GM12801 (cell line): Measurements from ENCODE around the gene PCDHA3.

Experiments used
- TF ChIP-seq, protein P1 (sequence below): IDR thresholded peaks from one replicate; pipeline ENCODE4 v1.5.1; 2011; ENCODE audit warnings: control low read depth; ENCODE audit not compliant: insufficient read length; ENCODE audit errors: extremely low read depth

The PCDHA3 gene

DNA sequence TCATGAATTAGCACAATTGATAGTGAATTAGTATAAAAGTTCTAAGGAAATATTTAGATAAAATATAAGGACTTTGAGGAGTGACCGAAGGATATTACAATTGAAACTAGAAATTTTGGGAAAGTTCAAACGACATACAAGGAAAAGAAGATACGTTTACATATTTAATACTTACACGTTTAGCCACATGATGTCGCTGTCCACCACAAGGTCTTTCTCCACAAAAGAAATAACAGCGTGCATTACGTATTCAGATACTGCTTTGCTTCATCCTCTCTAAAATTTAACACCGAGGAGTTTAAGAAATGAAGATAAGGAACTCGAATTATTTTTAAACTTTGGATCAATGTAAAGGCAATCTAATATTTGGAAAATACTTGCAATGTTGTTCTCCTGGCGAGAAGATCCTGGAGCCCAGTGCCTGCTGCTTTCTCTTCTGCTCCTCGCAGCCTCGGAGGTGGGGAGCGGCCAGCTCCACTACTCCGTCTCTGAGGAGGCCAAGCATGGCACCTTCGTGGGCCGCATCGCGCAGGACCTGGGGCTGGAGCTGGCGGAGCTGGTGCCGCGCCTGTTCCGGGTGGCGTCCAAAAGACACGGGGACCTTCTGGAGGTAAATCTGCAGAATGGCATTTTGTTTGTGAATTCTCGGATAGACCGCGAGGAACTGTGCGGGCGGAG is at the start of gene PCDHA3:
Gene PCDHA3, plus strand, starts transcription at position 242 of the 678 bp plus-strand sequence.
- TF ChIP-seq, protein P1, sequence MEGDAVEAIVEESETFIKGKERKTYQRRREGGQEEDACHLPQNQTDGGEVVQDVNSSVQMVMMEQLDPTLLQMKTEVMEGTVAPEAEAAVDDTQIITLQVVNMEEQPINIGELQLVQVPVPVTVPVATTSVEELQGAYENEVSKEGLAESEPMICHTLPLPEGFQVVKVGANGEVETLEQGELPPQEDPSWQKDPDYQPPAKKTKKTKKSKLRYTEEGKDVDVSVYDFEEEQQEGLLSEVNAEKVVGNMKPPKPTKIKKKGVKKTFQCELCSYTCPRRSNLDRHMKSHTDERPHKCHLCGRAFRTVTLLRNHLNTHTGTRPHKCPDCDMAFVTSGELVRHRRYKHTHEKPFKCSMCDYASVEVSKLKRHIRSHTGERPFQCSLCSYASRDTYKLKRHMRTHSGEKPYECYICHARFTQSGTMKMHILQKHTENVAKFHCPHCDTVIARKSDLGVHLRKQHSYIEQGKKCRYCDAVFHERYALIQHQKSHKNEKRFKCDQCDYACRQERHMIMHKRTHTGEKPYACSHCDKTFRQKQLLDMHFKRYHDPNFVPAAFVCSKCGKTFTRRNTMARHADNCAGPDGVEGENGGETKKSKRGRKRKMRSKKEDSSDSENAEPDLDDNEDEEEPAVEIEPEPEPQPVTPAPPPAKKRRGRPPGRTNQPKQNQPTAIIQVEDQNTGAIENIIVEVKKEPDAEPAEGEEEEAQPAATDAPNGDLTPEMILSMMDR, result no peak

DNA sequence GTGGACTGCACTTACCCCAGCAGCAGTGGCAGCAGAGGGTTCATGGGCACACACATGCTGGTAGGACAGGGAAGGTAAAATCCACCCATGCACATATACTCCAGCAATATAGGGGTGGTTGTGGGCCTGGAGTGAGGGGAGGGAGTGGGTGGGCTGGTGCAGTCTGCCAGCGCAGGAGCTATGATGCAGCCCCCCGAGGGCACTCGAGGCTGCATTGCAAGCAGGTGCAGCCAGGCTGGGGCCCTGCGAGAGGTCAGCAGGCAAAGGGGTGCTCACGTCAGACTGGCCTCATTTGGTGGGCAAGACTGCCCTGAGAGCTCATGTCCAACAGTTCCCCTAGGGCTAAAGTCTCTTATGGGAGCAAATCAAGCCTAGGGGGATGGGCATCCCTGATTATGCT is 47.3 kb upstream of the PCDHA3 start:
- TF ChIP-seq, protein P1, result no peak

DNA sequence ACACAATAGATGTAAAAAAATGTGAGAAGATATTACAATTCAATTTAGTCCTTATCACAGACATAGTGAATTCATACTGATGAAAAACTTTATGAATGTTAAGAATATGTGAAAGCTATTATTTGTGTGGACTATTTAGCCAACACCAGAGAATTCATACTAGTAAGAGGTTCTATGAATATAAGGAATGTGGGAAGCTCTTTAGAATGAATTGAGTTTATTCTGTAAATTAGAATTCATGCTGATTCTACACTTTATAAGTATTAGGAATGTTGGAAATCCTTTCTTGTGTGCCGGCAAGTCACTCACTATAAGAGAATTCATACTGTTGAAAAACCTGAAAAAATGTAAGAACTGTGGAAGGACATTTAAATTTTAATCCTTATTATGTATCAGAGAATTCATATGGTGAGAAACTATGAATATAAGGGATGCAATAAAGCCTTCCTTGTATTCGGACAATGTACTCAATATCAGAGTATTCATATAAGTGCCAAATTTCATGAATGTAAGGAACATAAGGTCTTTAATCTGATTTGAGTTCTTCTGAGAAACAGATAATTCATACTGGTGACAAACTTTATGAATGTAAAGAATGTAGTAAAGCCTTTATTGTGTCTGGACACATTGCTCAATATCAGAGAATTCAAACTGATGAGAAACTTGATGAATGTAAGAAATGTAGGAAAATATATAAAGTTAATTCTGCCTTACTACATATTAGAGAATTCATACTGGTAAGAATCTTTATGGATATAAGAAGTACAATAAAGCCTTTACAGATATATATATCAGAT is 36.5 kb upstream of the PCDHA3 start:
- TF ChIP-seq, protein P1, result no peak

DNA sequence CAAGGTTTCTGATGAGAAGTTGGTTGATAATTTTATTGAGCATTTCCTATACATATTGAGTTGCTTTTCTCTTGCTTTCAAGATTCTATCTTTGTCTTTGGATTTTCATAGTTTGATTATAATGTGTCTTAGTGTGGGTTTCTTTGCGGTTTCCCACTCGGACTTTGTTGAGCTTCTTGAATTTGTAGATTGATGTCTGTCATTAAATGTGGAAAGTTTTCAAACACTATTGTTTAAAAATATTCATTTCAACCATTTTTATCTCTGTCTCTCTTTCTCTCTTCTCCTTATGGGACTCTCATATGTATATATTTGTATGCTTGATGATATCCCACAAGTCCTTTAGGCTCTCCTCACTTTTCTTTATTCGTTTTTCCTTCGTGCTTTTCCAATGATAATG is 33.4 kb upstream of the PCDHA3 start:
- TF ChIP-seq, protein P1, result no peak

DNA sequence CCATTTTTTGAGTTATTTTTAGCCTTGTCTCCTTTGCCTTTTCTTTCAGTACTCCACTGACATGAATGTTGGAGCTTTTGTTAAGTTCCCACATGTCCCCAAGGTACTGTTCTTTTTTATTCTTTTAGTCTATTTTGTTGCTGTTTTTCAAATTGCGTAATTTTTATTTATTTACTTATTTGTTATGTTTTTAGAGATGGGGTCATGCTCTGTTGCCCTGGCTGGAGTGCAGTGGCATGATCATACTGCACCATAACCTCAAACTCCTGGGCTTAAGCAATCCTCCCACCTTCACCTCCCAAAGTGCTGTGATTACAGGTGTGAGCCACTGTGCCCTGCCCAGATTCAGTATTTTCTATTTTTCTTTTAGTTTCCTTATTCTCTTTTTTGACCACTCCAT is 20.3 kb upstream of the PCDHA3 start:
- TF ChIP-seq, protein P1, result no peak

DNA sequence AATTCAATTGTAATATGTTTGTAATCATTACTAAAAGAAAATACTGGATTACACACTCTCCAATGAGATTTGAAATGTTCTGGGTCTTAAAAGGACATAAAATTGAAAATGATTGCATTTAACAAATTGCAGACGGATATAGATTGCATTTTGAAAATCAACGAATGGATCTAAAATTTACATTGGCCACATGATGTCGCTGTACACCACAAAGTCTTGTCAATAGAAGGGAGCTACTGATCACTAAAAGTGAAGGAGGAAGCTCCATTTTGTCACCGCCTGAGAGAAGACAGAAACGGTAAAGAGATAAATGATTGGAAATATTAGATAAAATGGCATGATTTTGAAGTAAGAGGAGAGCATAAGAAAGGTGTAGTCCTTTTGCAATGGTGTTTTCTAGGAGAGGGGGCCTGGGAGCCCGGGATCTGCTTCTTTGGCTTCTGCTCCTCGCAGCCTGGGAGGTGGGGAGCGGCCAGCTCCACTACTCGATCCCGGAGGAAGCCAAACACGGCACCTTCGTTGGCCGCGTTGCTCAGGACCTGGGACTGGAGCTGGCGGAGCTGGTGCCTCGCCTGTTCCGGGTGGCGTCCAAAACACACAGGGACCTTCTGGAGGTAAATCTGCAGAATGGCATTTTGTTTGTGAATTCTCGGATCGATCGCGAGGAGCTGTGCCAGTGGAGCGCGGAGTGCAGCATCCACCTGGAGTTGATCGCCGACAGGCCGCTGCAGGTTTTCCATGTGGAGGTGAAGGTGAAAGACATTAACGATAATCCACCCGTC is 14.8 kb upstream of the PCDHA3 start, which contains the start of gene PCDHA1:
Gene PCDHA1, plus strand, starts transcription at position 236 of the 782 bp plus-strand sequence.
- TF ChIP-seq, protein P1, result no peak

DNA sequence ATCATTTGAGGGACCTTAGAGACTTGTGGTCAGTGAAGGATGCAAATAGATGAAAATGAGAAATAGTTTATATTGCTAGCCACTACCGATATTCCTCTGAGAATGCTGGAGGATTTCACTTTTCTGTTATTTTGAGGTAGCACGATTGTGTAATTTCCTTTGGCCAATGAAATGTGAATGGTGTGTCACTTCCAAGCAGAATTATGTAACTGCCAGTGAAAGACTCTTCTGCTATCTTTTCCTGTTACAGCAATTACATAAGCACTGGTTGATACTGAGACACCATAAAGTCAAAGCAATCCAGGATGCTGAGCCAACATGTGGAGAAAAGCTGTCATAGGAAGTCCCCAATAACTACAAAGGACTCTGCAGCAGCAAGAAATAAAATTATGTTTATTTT is 9.8 kb upstream of the PCDHA3 start:
- TF ChIP-seq, protein P1, result no peak
